Inflammatory macrophage treated with lipopolysaccharide for 1 hour (primary cell): Measurements from ENCODE around the gene SLC2A8.

Experiments
- DNase-seq, 2 donors: peaks; one replicate each; pipeline ENCODE4 v3.0.0-alpha.2; 2020 to 2022

The SLC2A8 gene

GRCh38 chr9:127444283-127444920 is 47.4 kb downstream of the SLC2A8 start:
- no peak for DNase-seq

- no peak for DNase-seq
Measured at GRCh38 chr9:127444921-127445850, 48.2 kb downstream of the SLC2A8 start.

GRCh38 chr9:127445851-127446712 is 49.1 kb downstream of the SLC2A8 start:
- DNase-seq, result no peak

GRCh38 chr9:127446713-127447415 is 49.9 kb downstream of the SLC2A8 start:
- no peak for DNase-seq

DNA sequence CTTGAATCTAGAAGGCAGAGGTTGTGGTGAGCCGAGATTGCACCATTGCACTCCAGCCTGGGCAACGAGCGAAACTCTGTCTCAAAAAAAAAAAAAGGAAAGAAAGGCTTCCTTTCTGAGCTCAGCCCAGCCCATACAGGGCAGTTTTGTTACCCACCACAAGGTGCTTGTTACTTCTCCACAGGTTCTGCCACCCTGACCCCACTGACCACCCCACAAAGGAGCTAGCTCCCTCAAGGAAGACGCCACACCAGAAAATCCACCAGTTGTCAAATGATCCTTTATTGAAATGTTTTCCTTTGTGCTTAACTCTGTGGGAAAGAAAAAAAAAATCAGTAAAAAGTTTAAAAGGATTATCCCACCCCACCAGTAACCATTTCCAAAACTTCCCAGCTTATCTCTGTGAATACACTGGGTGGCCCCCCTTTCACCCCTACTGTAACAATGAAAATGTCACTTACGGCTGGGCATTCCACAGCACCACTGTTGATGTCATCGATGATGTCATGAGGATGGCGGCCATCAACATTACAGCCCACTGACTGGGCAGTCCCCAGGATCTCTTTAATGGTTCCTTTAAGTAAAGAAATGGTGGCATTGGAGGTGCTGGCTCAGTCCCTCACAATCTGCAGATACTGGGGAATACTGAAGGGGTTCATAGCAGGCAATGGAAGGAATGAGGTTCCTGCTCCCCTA is 50.6 kb downstream of the SLC2A8 start:
- DNase-seq, result peak in 1 of 2 donors; percentile 22

DNA sequence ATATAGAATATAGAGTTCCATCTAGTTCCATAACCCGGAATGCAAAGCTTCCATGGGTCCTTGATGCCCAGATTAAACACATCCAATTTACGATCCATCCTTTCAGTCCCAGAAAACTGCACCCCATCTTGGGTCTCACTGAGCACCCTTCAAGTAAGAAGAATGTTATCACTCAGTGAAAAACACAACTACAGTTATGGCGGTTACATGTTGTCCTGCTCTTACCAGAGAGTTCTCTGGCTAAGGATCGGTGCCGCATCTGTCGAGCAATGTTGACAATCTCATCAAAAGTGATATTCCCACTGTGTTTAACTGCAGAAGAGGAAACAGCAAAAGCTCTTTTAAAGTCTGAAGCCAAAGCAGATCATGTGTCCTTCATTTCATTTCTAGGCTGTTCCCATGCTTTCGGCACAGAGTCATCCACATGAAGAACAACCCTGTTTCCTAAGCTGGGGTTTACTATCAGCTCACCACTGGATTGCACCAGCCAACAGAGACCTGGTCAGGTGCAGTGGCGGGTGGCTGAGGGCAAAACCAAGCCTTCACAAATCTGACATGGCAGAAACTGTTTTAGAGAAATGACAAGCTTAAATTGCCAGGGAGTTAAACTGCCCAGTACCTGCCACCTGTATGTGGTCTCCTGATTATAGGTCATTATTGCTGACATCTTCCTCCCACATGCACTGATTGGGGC is 51.3 kb downstream of the SLC2A8 start:
- DNase-seq, result no peak

DNA sequence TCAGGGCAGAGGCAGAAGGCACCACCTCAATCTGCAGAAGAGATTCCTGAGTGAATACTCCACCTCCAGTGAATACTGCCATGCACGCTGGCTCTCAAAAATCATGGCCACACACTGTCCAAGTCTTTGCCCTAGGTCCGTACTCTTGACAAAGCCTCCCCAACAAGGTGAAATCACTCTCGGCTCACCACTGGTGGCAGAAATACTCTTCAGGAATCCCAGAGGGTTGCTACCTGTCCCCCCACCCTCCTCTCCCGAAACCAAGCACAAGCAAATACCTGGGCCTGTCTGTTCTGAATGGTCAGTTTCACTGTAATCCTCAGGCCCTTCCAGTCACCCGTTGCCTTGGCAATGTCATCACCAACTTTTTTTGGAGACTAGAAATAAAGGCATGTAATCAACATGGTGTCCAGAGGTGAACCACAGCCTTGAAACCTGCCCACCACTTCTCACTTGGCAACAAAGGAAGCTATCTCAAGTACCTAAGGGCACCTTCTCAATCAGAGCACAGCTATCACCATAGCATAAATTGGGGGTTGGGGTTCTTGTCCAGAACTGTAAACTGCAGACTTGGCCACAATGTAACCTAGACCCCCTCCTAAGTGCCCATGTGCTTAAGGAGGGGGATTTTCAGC is 52.5 kb downstream of the SLC2A8 start:
- DNase-seq, result no peak

DNA sequence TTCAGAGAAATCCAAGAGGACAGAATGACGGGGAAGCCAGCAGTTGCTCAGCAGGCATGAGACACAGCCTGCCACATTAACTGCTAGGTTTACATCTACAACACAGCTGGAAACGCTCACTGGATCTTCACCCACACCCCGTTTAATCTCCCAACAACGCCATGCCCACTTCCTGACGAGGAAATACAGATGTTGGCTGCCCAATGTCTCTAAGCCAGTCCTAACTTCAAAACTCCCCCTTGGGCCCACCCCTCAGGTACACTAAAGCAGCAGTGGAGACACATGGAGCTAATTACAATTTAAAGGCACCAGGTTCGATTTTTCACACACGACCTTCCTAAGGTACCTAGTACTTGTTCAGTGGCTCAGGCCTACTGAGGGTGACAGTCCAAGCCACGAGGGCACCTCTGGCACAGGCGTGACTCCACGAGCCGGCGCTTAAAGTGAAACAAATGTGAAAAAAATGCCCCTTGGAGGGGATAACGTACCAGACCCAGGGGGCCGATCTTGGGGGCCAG is 53.3 kb downstream of the SLC2A8 start:
- no peak for DNase-seq

- peak; percentile 88 to 100 for DNase-seq
Measured at GRCh38 chr9:127450830-127451607, 54.0 kb downstream of the SLC2A8 start, which contains the start of the genes LRSAM1 and RPL12. Gene LRSAM1, plus strand, starts transcription at chr9:127451510. Its CDS starts 3,018 bp downstream, at chr9:127454528. Gene RPL12, minus strand, starts transcription at chr9:127451406. Its CDS starts 89 bp downstream, at chr9:127451317.

DNA sequence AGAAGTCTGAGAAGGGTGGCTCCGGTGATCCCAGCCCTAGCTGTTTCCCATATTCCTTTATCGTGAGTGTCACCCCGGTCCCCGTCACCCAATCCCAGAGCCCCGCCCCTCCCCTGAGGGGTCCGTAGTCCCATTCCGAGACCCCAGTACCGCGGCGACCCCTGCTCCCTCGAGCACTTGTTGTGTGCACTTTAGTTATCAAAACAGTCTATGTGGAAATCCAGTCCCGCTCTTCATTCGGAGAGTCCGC is 54.6 kb downstream of the SLC2A8 start:
- peak in 1 of 2 donors; percentile 42 for DNase-seq

GRCh38 chr9:127451858-127452656 is 55.1 kb downstream of the SLC2A8 start:
- DNase-seq, result peak; percentile 28 to 33

DNA sequence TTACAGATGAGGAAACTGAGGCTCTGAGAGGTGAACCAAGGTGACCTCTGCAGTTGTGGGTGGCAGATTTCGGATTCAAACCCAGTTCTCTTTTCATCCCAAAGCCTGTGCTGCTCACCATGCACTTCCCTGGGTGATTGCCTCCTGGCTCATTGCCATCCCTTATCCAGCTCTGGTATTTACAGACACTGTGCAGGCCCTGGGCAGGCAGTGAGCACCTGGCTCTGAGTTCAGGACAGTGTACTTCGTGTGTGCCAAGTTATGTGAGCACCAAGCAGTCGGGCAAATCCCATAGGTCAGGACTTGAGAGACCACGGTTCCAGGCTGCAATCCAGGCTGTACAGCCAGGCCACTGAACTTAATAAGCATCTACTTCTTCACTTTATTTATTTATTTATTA is 55.7 kb downstream of the SLC2A8 start:
- no peak for DNase-seq

DNA sequence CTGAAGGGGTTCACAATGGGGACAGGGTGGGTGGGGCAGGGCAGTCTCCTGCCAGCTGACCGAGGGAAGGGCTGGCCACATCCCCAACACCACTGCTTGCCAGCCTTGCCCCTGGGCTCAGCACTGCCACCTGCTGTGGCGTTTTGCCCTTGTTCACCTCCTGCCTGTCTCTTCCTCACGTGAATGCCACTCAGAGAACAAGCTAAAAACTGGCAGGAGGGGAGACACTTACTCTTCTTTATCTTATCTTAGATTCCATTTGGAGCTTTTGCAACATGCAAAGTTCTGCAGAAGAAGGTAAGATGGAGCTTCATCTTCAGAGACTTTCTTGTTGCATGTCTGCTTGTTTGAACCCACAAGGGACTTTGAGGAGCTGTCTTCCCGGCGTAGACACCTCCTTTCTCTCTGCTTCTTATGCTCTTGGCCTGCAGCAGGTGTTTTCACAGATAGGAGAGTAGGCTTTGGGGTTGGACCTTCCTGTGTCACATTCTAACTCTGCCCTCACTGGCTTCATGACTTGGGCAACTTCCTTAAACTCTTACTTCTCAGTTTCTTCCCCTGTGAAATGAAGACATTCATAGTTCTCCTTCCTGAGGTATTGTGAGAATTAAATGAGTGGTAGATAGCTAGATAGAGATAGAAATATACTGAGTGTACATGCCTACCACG is 58.5 kb downstream of the SLC2A8 start:
- DNase-seq, result peak; percentile 74

- DNase-seq, result no peak
Measured at GRCh38 chr9:127457191-127457878, 60.4 kb downstream of the SLC2A8 start.
